ENCODE results near the gene OAS1. TPM values are rescaled to one million over a fixed set of nuclear protein-coding genes. Genes with fewer than 3 reads are reported as not detected.
A peak's percentile ranks its signal among the peaks of the same experiment; 100 is the strongest.
"Not testable (repeated sequence)": the region's sequence is repeated elsewhere in the genome, so short reads cannot be mapped to it uniquely, and the experiment has no call there.

Gene OAS1
- total RNA-seq, 4 donors from 2014 or later: 1.2 to 2.7 (median 1.8) TPM

DNA sequence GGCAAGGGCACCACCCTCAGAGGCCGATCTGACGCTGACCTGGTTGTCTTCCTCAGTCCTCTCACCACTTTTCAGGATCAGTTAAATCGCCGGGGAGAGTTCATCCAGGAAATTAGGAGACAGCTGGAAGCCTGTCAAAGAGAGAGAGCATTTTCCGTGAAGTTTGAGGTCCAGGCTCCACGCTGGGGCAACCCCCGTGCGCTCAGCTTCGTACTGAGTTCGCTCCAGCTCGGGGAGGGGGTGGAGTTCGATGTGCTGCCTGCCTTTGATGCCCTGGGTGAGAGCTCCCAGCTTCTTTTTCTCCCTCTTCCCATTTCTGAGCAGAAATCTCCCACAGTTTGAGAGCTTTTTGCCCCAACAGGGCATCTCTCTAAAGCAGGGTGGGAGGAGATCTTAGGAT lies 1.8 kb downstream of the OAS1 start:
- H3K9me3 ChIP-seq: peaks cover 0 to 6% (median 6%) of the 10 kb centered on the region in 3 donors
- no peak for ATAC-seq
- H3K4me3 ChIP-seq: peak overlapping the region in 1 of 4 donors; percentile 51
- H3K27ac ChIP-seq: no peak overlapping the region
- H3K36me3 ChIP-seq: no peaks in the 10 kb centered on the region
- no peak for DNase-seq
- intact Hi-C loops (cut with DNase I; ENCODE audit: low total_unique reads): no loop called here
- no peaks in the 10 kb centered on the region for H3K27me3 ChIP-seq
- TF ChIP-seq, protein P1, sequence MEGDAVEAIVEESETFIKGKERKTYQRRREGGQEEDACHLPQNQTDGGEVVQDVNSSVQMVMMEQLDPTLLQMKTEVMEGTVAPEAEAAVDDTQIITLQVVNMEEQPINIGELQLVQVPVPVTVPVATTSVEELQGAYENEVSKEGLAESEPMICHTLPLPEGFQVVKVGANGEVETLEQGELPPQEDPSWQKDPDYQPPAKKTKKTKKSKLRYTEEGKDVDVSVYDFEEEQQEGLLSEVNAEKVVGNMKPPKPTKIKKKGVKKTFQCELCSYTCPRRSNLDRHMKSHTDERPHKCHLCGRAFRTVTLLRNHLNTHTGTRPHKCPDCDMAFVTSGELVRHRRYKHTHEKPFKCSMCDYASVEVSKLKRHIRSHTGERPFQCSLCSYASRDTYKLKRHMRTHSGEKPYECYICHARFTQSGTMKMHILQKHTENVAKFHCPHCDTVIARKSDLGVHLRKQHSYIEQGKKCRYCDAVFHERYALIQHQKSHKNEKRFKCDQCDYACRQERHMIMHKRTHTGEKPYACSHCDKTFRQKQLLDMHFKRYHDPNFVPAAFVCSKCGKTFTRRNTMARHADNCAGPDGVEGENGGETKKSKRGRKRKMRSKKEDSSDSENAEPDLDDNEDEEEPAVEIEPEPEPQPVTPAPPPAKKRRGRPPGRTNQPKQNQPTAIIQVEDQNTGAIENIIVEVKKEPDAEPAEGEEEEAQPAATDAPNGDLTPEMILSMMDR (IDR thresholded peaks at IDR 0.05 in 4 of 5, conservative IDR thresholded peaks at IDR 0.05 in 1 of 5): no peak
- no peak for TF ChIP-seq POLR2A (IDR thresholded peaks at IDR 0.05)
- H3K4me1 ChIP-seq: no peaks in the 10 kb centered on the region
- in situ Hi-C loops (cut with MboI; ENCODE audit: low sequenced_read_pairs in 4 of 4): no loop called here

DNA sequence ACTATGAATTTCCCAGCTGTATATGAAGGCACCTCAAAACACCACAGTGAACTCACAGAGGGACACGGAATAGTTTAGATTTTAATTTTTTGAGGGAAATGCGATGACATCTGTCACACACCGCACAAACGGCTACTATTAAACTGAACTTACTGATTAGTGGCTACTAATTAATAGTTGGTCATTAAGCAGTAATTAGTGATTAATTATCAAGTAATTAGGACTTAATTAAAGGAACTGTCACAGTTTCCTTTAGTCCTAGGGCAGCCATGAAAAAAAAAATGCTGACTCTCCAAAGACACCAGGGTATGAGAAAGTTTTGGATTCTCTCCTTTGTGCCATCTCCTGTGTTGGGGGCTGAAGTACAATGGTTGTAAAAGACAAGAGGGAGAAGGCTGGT lies 2.9 kb downstream of the OAS1 start:
- ATAC-seq (no peak), DNase-seq (no peak)
- Histone ChIP-seq H3K36me3 (no peaks in the 10 kb centered on the region), H3K4me1 (no peaks in the 10 kb centered on the region), H3K27ac (no peak overlapping the region), H3K27me3 (no peaks in the 10 kb centered on the region), H3K4me3 (no peak overlapping the region), H3K9me3 (peaks cover 0 to 6% (median 6%) of the 10 kb centered on the region in 3 donors)
- intact Hi-C loops (cut with DNase I; ENCODE audit: low total_unique reads) (no loop called here), in situ Hi-C loops (cut with MboI; ENCODE audit: low sequenced_read_pairs in 4 of 4) (no loop called here)
- TF ChIP-seq POLR2A (IDR thresholded peaks at IDR 0.05): no peak
- TF ChIP-seq, protein P1 (IDR thresholded peaks at IDR 0.05 in 4 of 5, conservative IDR thresholded peaks at IDR 0.05 in 1 of 5): no peak

DNA sequence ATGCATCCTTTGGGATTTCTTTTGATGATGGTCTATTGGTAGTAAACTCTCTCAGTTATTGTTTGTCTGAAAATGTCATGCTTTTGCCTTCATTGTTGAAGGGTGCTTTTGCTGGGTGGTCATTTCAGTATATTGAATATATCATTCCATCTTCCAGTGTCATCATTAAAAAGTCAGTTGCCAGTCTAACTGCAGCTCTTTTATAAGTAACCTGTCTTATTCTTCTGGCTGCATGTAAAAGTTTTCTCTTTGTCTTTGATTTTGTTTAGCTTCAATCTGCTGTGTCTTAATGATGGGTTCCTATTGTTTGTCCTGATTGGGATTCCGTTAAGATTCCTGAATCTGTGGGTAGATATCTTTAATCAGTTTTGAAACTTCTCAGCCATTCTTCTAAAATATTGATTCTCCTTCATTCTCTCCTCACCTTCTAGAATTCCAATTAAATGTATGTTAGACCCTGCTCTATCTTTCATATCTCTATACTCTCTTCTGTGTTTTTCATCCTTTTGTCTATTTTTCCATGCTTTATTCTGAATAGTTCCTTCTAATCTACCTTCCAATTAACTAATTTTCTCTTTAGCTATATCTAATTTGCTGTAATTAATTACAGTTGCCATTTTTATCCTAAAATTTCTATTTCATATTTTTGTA lies 6.4 kb downstream of the OAS1 start:
- no peak overlapping the region for H3K4me3 ChIP-seq
- in situ Hi-C loops (cut with MboI; ENCODE audit: low sequenced_read_pairs in 4 of 4) (no loop called here), intact Hi-C loops (cut with DNase I; ENCODE audit: low total_unique reads) (no loop called here)
- no peaks in the 10 kb centered on the region for H3K36me3 ChIP-seq
- no peaks in the 10 kb centered on the region for H3K4me1 ChIP-seq
- no peaks in the 10 kb centered on the region for H3K27me3 ChIP-seq
- H3K9me3 ChIP-seq: peaks cover 0 to 6% (median 6%) of the 10 kb centered on the region in 3 donors
- ATAC-seq: no peak
- no peak for DNase-seq
- no peak for TF ChIP-seq POLR2A (IDR thresholded peaks at IDR 0.05)
- TF ChIP-seq, protein P1 (IDR thresholded peaks at IDR 0.05 in 4 of 5, conservative IDR thresholded peaks at IDR 0.05 in 1 of 5): no peak
- H3K27ac ChIP-seq: no peak overlapping the region

DNA sequence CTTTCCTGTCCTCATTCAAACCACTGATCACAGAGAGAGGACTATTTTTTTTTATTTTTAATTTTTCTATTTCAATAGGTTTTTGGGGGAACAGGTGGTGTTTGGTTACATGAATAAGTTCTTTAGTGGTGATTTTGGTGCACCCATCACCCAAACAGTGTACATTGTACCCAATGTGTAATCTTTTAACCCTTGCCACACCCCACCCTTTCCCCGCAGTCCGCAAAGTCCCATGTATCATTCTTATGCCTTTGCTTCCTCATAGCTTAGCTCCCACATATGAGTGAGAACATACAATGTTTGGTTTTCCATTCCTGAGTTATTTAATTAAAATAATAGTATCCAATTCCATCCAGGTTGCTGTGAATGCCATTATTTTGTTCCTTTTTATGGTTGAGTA lies 7.1 kb downstream of the OAS1 start:
- in situ Hi-C loops (cut with MboI; ENCODE audit: low sequenced_read_pairs in 4 of 4); intact Hi-C loops (cut with DNase I; ENCODE audit: low total_unique reads); H3K27me3 ChIP-seq; H3K4me1 ChIP-seq; ATAC-seq; H3K36me3 ChIP-seq; H3K4me3 ChIP-seq; H3K27ac ChIP-seq; H3K9me3 ChIP-seq; DNase-seq: not testable (repeated sequence)

DNA sequence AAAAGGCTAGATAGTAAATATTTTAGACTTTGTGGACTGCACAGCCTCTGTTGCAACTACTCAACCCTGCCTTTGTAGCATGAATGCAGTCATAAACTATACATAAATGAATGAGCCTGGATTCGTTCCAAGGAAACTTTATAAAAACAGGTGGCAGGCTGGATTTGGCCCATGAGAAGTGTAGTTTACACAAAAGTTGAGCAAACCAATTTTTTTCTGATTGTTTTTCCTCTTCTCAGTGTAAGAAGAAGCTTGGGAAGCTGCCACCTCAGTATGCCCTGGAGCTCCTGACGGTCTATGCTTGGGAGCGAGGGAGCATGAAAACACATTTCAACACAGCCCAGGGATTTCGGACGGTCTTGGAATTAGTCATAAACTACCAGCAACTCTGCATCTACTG lies 9.5 kb downstream of the OAS1 start:
- ATAC-seq: no peak
- Histone ChIP-seq H3K9me3 (peaks cover 0 to 6% (median 6%) of the 10 kb centered on the region in 3 donors), H3K27ac (no peak overlapping the region), H3K27me3 (no peaks in the 10 kb centered on the region), H3K4me3 (no peak overlapping the region), H3K4me1 (no peaks in the 10 kb centered on the region), H3K36me3 (no peaks in the 10 kb centered on the region)
- in situ Hi-C loops (cut with MboI; ENCODE audit: low sequenced_read_pairs in 4 of 4) (no loop called here), intact Hi-C loops (cut with DNase I; ENCODE audit: low total_unique reads) (no loop called here)
- no peak for TF ChIP-seq POLR2A (IDR thresholded peaks at IDR 0.05)
- TF ChIP-seq, protein P1 (IDR thresholded peaks at IDR 0.05 in 4 of 5, conservative IDR thresholded peaks at IDR 0.05 in 1 of 5): no peak
- peak in 1 of 2 donors; percentile 17 for DNase-seq

All from gastrocnemius medialis (tissue), 4 donors.